Activated naive CD4-positive, alpha-beta T cell treated with anti-CD3 and anti-CD28 coated beads, Interleukin-2, amount 50 U/mL, for 24 hours (primary cell): ENCODE data around the gene PI16.
"Not testable (repeated sequence)": the region's sequence is repeated elsewhere in the genome, so short reads cannot be mapped to it uniquely, and the experiment has no call there.

Source experiments
- H3K27ac Mint-ChIP-seq: one replicate; pipeline ENCODE4 v1.8.0; 2021; ENCODE audit warnings: mild to moderate bottlenecking, mixed read lengths
- H3K27me3 Mint-ChIP-seq: one replicate; pipeline ENCODE4 v1.8.0; 2021; ENCODE audit warnings: mixed read lengths
- H3K36me3 Mint-ChIP-seq: one replicate; pipeline ENCODE4 v1.8.0; 2021; ENCODE audit warnings: mixed read lengths
- H3K4me1 Mint-ChIP-seq: one replicate; pipeline ENCODE4 v1.8.0; 2021; ENCODE audit warnings: mixed read lengths
- H3K4me3 Mint-ChIP-seq: one replicate; pipeline ENCODE4 v1.8.0; 2021; ENCODE audit warnings: mild to moderate bottlenecking, mixed read lengths
- H3K9me3 Mint-ChIP-seq: one replicate; pipeline ENCODE4 v1.8.0; 2021; ENCODE audit warnings: mixed read lengths

The PI16 gene

DNA sequence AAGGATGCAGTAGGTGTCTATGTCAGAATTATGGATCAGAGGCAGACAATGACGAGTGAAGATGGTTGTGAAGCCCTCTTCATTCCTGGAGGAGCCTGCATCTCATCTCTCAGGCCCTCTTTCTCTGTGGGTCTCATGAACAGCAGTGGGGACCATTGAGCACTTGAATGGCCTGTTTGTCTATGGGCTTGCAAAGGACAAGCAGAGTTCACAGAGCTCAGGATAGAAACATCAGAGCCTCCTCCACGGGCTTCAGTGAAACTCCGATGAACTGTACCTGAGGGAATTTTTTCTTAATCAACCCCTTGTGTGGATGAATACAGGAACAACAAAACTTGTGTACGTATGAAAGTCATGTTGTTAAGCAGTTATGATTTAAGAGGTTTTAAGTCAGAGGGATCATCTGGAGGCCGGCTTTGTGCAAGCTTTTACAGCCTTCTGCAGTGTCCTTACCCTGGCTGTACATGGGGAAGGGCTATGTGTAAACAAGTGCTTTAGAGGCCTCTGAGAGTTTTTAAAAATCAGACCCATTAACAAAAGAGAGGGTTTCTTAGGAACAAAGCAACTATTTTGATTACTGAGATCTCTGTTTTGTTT lies 29.7 kb upstream of the PI16 start:
- Mint-ChIP-seq H3K4me1 (no peaks in the 10 kb centered on the region), H3K27ac (no peak overlapping the region), H3K4me3 (no peak overlapping the region), H3K9me3 (no peaks in the 10 kb centered on the region), H3K27me3 (no peaks in the 10 kb centered on the region), H3K36me3 (peaks cover 5% of the 10 kb centered on the region)

DNA sequence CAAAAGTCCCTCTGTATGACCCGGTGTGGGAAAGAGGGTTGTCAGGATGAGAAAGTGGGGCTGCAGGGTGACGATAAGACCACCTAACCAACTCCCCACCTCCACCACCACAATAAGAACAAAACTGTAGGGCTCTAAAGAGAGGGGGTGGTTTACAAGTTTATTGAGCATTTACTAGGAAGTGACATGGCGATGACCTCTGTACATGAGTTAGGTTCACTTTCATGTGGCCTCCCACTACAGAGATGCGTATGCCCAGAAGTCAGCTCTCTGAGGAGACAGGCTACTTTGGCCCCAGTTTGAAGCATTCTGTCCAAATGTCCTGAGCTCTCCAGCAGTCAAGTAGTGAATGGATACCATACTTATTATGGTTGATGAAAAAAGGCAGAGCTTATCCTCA lies 28.7 kb upstream of the PI16 start:
- Mint-ChIP-seq H3K9me3 (no peaks in the 10 kb centered on the region), H3K27me3 (no peaks in the 10 kb centered on the region), H3K36me3 (peaks cover 5% of the 10 kb centered on the region), H3K4me3 (no peak overlapping the region), H3K4me1 (no peaks in the 10 kb centered on the region), H3K27ac (no peak overlapping the region)

DNA sequence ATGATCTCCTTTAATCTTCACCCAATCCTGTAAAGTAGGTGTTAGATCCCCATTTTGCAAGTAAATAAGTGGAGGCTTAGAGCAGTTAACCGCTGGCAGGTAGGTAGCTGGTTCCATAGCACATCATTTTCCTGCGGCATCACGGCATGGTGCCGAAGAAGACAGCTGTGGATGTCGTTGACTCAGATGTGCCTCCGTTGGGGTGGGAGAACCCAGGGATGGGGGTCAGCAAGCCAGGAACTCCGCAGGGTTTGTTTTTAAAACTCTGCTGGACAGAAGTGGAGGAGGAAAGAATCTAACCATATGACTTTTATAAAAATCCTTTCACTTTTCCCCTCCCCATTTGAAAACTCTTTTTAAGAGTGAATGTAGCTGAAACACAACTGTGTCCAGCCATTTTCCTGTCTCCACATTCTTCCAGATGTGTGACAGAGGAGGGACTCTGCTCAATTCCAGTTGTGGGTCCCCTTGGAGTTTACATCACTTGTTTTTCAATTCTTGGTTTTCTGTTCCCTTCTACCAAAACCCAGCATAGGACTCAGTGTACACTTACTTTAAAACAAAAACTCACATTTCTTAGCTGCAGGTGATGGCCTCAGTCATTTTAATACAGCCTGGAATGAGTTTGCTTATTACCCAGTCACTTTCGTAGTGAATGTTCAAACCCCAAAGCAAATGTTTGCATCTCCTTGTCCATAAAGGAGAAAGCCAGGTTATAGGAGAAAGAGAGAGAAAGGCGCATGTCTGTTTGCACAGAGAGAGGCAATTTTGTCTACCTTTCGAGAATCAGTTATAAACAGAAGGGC lies 27.6 kb upstream of the PI16 start:
- Mint-ChIP-seq H3K9me3 (no peaks in the 10 kb centered on the region), H3K36me3 (peaks cover 2% of the 10 kb centered on the region), H3K27me3 (no peaks in the 10 kb centered on the region), H3K27ac (no peak overlapping the region), H3K4me3 (no peak overlapping the region), H3K4me1 (no peaks in the 10 kb centered on the region)

DNA sequence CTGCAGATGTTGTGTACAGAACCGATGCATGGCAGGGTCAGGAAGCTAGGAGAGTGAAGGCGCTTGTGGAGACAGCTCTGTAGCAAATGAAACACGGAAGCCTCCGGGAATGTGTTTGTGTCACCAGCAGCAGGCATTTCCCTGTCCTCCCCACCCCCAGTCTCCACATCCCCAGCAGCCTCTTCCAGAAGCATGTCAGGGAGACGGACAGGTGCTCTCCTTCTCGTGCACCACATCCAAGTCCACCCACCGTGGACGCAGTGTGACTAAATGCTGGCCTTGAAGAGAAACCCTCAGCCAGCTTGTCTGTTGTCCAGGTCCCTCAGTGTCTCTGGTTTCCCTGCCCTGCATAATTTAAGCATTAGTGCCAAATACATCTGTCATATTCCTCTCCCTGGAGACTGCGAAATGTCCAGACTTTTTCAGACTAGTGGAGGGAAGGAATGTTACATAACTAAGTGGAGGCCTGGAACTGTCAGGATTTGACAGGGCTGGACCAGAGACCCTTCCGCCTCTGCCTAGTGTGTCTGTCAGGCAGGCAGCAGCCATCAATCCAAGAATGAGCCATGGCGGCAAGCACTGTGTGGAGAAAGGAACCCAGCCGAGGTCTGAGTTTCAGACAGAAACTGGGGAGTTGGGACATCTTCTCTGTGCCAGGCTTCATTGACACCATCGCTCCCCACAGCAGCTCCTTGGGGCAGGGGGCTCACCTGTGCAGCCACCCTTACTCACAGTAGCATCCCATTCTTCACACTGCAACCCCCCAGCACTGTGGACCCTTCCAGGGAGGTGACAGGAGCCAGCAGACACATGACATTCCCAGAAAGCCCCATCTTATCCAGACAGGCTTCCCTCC lies 26.6 kb upstream of the PI16 start:
- Mint-ChIP-seq H3K27ac (no peak overlapping the region), H3K9me3 (no peaks in the 10 kb centered on the region), H3K27me3 (no peaks in the 10 kb centered on the region), H3K36me3 (peaks cover 3% of the 10 kb centered on the region), H3K4me1 (no peaks in the 10 kb centered on the region), H3K4me3 (no peak overlapping the region)

DNA sequence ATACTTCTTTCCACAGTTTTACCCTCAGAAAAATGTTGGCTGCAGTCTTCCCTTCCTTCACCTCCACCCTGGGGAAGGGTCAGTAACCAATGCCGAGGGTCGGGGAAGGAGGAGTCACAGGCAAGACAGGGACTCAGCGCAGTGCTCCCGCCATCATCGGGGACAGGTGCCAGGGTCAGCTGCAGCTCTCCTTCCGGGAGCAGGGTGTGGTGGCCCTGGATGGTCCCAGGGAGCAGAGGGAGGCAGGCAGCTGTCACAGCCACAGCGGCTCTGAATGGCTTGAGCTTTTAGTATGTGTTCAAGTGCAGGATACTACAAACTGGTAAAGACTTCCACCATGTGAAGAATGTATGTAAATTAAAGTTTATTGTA lies 26.0 kb upstream of the PI16 start:
- Mint-ChIP-seq H3K4me3 (no peak overlapping the region), H3K9me3 (no peaks in the 10 kb centered on the region), H3K36me3 (peaks cover 3% of the 10 kb centered on the region), H3K27me3 (no peaks in the 10 kb centered on the region), H3K4me1 (no peaks in the 10 kb centered on the region), H3K27ac (no peak overlapping the region)

DNA sequence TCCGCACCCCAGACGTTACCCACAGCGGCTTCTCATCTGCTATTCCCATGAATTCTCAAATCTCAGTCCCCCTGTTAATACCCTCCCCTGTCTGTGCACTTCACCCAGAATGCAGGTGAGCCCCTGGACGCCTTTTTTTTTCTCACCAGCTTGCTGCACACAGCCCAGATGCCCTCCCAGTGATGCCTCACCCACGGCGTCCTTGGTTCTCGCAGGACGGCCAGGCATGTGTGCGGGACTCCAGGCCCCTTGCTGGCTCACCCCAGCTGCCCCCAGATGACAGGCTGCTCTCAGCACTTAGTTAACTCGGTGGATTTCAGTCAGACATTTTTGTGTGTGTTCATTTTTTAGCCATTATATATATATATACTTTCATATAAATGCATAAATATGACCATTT lies 25.4 kb upstream of the PI16 start:
- no peak overlapping the region for H3K4me3 Mint-ChIP-seq
- H3K9me3 Mint-ChIP-seq, result no peaks in the 10 kb centered on the region
- H3K27ac Mint-ChIP-seq, result peak overlapping the region; percentile 5
- H3K4me1 Mint-ChIP-seq, result no peaks in the 10 kb centered on the region
- peaks cover 3% of the 10 kb centered on the region for H3K36me3 Mint-ChIP-seq
- H3K27me3 Mint-ChIP-seq, result no peaks in the 10 kb centered on the region

DNA sequence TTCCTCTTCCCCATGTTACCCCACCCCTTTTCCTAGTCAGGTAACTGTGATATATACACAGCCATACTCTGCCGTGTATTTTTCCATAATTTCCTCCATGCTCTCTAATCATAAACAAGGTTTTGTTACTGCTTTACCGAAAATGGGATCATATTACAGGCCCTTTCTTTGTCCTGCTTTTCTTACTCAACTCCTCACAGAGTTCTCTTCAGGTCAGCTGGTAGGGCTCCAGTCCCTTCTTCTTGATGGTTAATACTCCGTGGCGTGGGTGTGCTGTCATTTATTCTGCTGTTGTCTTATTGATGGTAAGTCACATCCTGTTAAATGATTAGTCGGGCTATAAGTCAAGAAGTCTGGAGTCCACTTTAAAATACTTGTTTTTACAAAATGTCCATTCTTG lies 24.9 kb upstream of the PI16 start:
- Mint-ChIP-seq H3K36me3 (peaks cover 3% of the 10 kb centered on the region), H3K27ac (no peak overlapping the region), H3K27me3 (no peaks in the 10 kb centered on the region), H3K4me3 (no peak overlapping the region), H3K9me3 (no peaks in the 10 kb centered on the region), H3K4me1 (no peaks in the 10 kb centered on the region)

DNA sequence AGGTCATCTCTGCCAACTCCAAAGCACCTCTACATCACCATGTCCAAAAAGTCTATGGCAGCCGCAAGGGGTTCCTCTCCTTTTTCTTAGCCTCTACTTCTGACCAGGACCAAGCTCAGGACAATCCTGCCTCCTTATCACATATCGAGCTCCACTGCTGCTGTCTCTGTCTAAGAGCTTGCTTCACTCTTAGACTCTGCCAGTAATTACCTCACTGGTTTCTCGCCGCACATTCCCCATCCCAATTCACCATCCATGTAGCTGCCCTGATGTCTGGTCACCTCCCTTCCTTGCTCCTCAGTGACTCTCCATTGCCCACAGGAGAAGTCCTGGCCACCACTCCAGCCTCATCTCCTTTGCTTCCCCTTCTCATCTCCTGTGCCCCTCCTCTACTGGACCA lies 24.1 kb upstream of the PI16 start:
- Mint-ChIP-seq H3K4me1 (no peaks in the 10 kb centered on the region), H3K36me3 (peaks cover 1% of the 10 kb centered on the region), H3K27ac (no peak overlapping the region), H3K9me3 (no peaks in the 10 kb centered on the region), H3K27me3 (no peaks in the 10 kb centered on the region), H3K4me3 (no peak overlapping the region)

DNA sequence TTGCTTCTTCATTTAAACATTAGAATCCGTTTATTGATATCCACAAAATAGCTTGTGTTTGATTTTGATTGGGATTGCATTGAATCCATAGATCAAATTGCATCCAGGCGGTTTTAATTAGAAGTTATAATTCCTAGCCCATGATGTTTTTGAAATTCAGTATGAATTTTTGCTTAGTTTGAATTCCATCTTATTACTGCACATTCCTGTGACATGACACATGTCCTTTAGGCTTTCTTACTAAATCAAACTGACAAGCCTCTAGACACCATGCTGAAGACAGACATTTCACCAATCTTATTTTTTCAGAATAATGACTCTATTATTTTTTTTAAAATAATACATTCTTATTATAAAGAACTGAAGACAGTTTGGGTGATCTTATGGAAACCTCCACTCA lies 21.4 kb upstream of the PI16 start:
- Mint-ChIP-seq H3K9me3 (no peaks in the 10 kb centered on the region), H3K27me3 (no peaks in the 10 kb centered on the region), H3K36me3 (peaks cover 1% of the 10 kb centered on the region), H3K27ac (no peak overlapping the region), H3K4me3 (no peak overlapping the region), H3K4me1 (no peaks in the 10 kb centered on the region)

DNA sequence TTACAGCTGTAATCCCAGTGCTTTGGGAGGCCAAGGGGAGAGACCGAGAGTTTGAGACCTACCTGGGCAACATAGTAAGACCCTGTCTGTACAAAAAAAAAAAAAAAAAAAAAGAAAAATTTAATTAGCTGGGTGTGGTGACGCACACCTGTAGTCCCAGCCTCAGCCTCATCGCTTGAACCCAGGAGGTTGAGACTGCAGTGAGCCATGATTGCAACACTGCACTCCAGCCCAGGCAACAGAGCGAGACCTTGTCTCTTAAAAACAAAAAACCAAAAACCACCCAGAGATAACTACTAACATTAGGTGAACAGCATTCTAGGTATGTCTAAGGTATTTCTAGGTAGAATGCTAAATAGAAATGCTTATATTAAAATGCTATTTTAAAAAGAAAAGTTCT lies 21.0 kb upstream of the PI16 start:
- Mint-ChIP-seq H3K27ac (no peak overlapping the region), H3K36me3 (peaks cover 1% of the 10 kb centered on the region), H3K4me3 (no peak overlapping the region), H3K9me3 (no peaks in the 10 kb centered on the region), H3K4me1 (no peaks in the 10 kb centered on the region), H3K27me3 (no peaks in the 10 kb centered on the region)

DNA sequence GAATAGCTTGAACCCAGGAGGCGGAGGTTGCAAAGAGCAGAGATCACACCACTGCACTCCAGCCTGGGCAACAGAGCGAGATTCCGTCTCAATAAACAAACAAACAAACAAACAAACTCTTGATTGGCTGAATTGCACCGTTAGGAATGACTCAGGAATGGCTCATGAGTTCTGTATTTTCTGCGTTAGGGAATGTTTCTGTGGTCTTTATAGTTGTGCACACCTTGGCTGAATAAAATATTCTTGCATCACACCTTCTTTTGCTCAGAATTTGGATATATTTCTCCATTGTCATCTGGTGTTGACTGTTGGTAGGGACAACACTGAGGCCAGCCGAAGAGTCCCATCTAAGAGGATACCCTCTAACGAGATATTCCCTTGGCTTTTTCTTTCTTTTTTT lies 19.6 kb upstream of the PI16 start:
- Mint-ChIP-seq H3K9me3 (no peaks in the 10 kb centered on the region), H3K4me1 (no peaks in the 10 kb centered on the region), H3K4me3 (no peak overlapping the region), H3K27ac (no peak overlapping the region), H3K36me3 (peaks cover 1% of the 10 kb centered on the region), H3K27me3 (no peaks in the 10 kb centered on the region)

DNA sequence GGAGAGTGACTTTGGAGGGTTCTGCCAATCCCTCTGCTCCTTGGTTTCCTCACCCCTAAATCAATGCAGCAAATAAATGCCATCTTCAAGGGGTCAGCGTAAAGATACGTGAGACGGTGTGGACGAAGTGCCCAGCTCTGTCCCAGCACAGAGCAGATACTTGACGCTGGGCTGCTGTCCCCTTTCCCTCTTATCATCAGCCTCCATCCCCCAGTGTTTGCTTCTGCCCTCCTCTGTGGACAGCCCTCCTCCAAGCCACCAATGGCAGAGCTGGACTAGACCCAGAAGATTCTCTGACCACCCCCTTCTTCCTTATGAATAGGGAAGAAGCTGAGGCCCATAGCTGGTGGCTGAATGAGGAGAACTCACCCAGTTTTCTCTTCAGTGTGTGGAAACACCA lies 17.7 kb upstream of the PI16 start:
- no peaks in the 10 kb centered on the region for H3K9me3 Mint-ChIP-seq
- peaks cover 1% of the 10 kb centered on the region for H3K36me3 Mint-ChIP-seq
- no peak overlapping the region for H3K27ac Mint-ChIP-seq
- no peak overlapping the region for H3K4me3 Mint-ChIP-seq
- H3K4me1 Mint-ChIP-seq, result no peaks in the 10 kb centered on the region
- no peaks in the 10 kb centered on the region for H3K27me3 Mint-ChIP-seq

DNA sequence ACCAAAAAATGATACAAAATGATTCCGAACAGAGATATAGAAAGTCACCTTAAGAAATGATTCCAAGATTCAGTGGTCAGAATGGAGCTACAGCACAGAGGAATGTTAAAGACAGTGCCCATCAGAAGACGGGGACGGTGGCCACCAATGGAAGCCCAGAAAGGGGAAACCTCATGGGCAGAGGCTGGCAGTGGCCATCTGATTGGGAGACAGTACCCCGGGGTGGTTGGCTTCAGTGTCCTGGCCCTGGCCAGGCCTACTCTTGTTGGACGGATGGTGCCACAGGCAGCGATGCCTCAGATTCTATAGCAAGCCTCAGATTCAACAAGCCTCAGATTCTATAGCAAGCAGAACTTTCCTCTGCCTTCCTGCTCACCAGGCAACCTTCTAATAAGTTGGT lies 16.6 kb upstream of the PI16 start:
- Mint-ChIP-seq H3K9me3 (no peaks in the 10 kb centered on the region), H3K27me3 (no peaks in the 10 kb centered on the region), H3K27ac (no peak overlapping the region), H3K4me1 (no peaks in the 10 kb centered on the region), H3K36me3 (no peaks in the 10 kb centered on the region), H3K4me3 (no peak overlapping the region)

DNA sequence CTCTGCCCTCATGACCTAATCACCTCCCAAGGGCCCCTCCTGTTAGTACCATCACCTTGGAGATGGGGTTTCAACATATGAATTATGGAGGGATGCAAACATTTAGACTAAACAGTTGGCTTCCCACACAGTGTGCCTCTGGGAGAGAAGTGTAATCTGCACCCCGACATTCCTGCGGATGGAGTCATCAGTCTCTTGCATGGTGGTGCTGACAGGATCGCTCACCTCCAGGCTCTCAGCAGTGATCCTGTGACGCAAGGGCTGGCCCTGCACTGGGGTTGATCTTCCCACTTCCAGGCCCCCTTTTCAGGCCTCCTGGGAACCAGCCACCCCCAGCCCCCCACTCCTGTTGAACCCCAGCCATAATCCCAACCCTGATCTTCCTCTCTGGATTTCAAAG lies 16.0 kb upstream of the PI16 start:
- Mint-ChIP-seq H3K9me3 (no peaks in the 10 kb centered on the region), H3K4me1 (no peaks in the 10 kb centered on the region), H3K27ac (no peak overlapping the region), H3K4me3 (no peak overlapping the region), H3K36me3 (no peaks in the 10 kb centered on the region), H3K27me3 (no peaks in the 10 kb centered on the region)

DNA sequence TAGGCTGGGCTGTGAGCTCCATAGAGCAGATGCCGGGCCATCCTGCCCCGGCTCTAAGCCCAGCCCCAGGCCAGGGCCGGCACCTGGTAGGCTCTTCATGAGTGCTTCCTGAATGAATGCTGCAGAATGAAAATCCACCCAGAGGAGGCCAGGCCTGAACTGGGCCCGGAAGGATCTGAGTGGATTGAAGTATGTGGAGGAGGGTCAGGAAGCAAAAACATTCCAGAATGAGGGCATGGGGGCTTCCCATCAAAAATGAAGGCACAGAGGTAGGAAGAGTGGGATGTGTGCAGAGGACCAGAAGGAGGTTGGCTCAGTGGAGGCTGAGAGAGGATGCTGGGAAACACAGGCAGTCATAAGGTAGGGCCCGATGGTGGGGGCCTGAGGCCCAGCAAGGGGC lies 15.5 kb upstream of the PI16 start:
- not testable (repeated sequence) for H3K27me3 Mint-ChIP-seq, H3K27ac Mint-ChIP-seq, H3K9me3 Mint-ChIP-seq, H3K36me3 Mint-ChIP-seq, H3K4me1 Mint-ChIP-seq, H3K4me3 Mint-ChIP-seq

DNA sequence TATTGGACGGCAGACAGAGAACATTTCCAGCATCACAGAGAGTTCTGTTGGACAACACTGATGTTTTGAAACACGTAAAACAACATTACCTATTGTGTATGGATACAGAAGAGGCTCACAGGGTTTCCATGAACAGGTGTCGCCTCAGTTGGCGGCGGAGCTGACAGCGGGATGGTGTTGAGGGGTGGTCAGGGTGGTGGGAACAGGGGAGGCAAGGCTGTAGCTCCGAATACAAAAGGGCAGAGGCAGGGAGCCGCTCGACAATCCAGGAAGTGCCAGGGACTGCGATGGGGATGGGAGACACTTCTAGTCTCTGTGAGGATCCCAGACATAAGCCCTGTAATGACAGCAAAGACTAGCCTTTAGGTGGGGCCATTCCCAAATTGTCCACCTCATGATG lies 14.5 kb upstream of the PI16 start:
- no peak overlapping the region for H3K27ac Mint-ChIP-seq
- H3K4me1 Mint-ChIP-seq, result no peaks in the 10 kb centered on the region
- H3K4me3 Mint-ChIP-seq, result no peak overlapping the region

More for the DNA sequence above, 14.5 kb upstream of the PI16 start:
- H3K27me3 Mint-ChIP-seq, result no peaks in the 10 kb centered on the region
- no peaks in the 10 kb centered on the region for H3K9me3 Mint-ChIP-seq
- no peaks in the 10 kb centered on the region for H3K36me3 Mint-ChIP-seq
